Chondrocyte (in vitro differentiated cells): Measurements from ENCODE around the gene TMEM121. TPM values are rescaled to one million over a fixed set of nuclear protein-coding genes. Genes with fewer than 3 reads are reported as not detected.
"Not testable (repeated sequence)": the region's sequence is repeated elsewhere in the genome, so short reads cannot be mapped to it uniquely, and the experiment has no call there.

Source experiments
- DNase-seq: peaks from one replicate; pipeline ENCODE4 v3.0.0; 2021; ENCODE audit warnings: mixed read lengths, low spot score
- H3K27ac Mint-ChIP-seq: one replicate; pipeline ENCODE4 v1.8.0; 2021; ENCODE audit warnings: mild to moderate bottlenecking, moderate library complexity, mixed read lengths; ENCODE audit not compliant: unreplicated experiment
- H3K27me3 Mint-ChIP-seq: 2 replicates; pipeline ENCODE4 v1.8.0; 2021; ENCODE audit warnings: low read depth, mixed read lengths
- H3K36me3 Mint-ChIP-seq: 2 replicates; pipeline ENCODE4 v1.8.0; 2021; ENCODE audit warnings: low read depth, mixed read lengths
- H3K4me1 Mint-ChIP-seq: 2 replicates; pipeline ENCODE4 v1.8.0; 2021; ENCODE audit warnings: low read depth, mild to moderate bottlenecking, mixed read lengths
- H3K4me3 Mint-ChIP-seq: one replicate; pipeline ENCODE4 v1.8.0; 2021; ENCODE audit warnings: mild to moderate bottlenecking, moderate library complexity, mixed read lengths; ENCODE audit not compliant: unreplicated experiment
- H3K9me3 Mint-ChIP-seq: 2 replicates; pipeline ENCODE4 v1.8.0; 2021; ENCODE audit warnings: low read depth, mixed read lengths
- CTCF ChIP-seq: fragments of 200-600 bp; sonication (generic); IDR thresholded peaks from 2 replicates; pipeline ENCODE4 v1.5.0; 2021; ENCODE audit warnings: antibody characterized with exemption, mild to moderate bottlenecking, moderate library complexity
- total RNA-seq: library from RNA; stranded (reverse); gene quantifications from 3 replicates; pipeline ENCODE4 v1.2.1, GENCODE V29; 2021

The TMEM121 gene
- total RNA-seq, 1 donor from 2014 or later: 6.0 TPM

DNA sequence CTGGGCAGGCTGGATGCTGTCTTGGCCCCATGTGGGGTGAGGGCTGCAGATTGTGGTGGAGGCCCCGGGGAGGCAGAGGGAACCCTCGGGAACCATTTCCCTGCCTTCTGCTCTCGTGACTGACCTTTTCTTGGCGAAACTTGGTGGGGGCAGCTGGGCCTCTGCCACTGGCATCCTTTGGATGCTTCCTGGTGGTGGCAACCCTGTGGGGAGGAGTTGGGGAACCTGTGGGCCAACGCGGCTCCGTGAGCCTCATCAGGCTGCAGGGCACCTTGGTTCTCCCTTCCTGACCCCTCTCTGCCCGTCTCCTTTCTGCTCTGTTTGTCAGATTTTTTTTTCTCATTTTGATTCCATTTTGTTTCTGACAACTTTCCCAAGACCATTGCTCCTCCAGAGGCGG is 14.4 kb downstream of the TMEM121 start:
- DNase-seq: peak; percentile 48
- Mint-ChIP-seq H3K9me3 (peaks cover 12% of the 10 kb centered on the region), H3K4me3 (no peak overlapping the region), H3K27ac (no peak overlapping the region), H3K27me3 (peaks cover 25% of the 10 kb centered on the region), H3K36me3 (no peaks in the 10 kb centered on the region), H3K4me1 (no peaks in the 10 kb centered on the region)
- no peak for TF ChIP-seq CTCF

GRCh38 chr14:105541218-105541875 is 15.0 kb downstream of the TMEM121 start:
- Mint-ChIP-seq H3K4me1 (no peaks in the 10 kb centered on the region), H3K27me3 (peaks cover 24% of the 10 kb centered on the region), H3K9me3 (peaks cover 12% of the 10 kb centered on the region), H3K4me3 (no peak overlapping the region), H3K36me3 (no peaks in the 10 kb centered on the region), H3K27ac (no peak overlapping the region)
- peak; percentile 81 for DNase-seq
- TF ChIP-seq CTCF: no peak

DNA sequence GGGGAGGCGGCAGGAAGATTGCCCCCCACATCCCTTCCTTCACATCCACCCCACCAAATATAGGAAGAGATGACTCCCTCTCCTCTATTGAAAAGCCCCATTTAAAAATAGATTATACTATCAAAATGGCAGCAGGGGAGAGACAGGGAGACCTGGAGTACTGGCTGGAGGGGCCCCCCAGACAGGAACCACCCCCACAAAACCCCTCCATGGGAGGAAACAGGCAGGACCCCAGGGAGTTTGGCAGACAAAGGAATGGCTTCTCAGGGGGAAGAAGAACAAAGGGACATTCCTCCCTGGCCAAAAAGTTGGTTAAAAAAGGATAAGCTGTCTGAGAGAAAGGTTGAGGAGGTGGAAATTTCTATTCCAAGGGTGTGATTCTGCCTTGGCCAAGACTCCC is 19.3 kb downstream of the TMEM121 start:
- not testable (repeated sequence) for H3K4me3 Mint-ChIP-seq, H3K27ac Mint-ChIP-seq, H3K4me1 Mint-ChIP-seq, H3K36me3 Mint-ChIP-seq, DNase-seq
- H3K9me3 Mint-ChIP-seq: peaks cover 17% of the 10 kb centered on the region
- H3K27me3 Mint-ChIP-seq: peaks cover 22% of the 10 kb centered on the region

DNA sequence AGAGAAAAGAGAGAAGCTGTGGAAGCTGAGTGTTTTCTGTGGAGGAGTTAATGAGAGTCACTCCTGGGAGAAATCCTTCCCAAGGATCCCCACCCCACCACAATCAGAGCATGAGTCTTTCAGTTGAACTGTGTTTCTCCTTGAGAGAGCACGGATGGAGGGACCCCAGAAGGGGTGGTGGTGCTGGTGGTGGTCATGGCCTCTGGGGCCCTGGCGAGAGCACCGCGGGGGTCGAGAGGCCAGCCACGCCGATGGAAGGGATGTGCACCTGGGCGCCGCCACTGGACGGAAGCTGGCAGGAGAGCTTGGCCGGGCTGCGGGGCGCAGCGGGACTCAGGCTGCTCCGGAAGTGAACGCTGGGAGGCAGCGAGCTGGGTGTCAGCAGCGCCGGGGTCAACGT is 20.0 kb downstream of the TMEM121 start:
- Mint-ChIP-seq H3K27me3 (peaks cover 19% of the 10 kb centered on the region), H3K9me3 (peaks cover 17% of the 10 kb centered on the region)
- H3K36me3 Mint-ChIP-seq: not testable (repeated sequence)

GRCh38 chr14:105547072-105547471 is 20.7 kb downstream of the TMEM121 start:
- peaks cover 17% of the 10 kb centered on the region for H3K9me3 Mint-ChIP-seq
- peaks cover 15% of the 10 kb centered on the region for H3K27me3 Mint-ChIP-seq
- not testable (repeated sequence) for H3K4me3 Mint-ChIP-seq, H3K36me3 Mint-ChIP-seq, H3K27ac Mint-ChIP-seq, DNase-seq, H3K4me1 Mint-ChIP-seq

More for the DNA sequence above, 20.0 kb downstream of the TMEM121 start:
- not testable (repeated sequence) for DNase-seq, H3K4me3 Mint-ChIP-seq, H3K4me1 Mint-ChIP-seq, H3K27ac Mint-ChIP-seq

DNA sequence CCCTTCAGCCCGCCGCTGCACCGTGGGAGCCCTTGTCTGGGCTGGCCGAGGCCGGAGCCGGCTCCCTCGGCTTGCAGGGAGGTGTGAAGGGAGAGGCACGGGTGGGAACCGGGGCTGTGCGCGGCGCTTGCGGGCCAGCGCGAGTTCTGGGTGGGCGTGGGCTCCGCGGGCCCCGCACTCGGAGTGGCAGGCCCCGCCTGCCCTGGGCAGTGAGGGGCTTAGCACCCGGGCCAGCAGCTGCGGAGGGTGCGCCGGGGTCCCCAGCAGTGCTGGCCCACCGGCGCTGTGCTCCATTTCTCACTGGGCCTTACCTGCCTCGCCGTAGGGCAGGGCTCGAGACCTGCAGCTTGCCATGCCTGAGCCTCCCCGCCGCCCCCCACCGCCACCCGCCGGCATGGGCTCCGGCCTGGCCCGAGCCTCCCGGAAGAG is 21.4 kb downstream of the TMEM121 start:
- Mint-ChIP-seq H3K36me3 (no peaks in the 10 kb centered on the region), H3K4me1 (no peaks in the 10 kb centered on the region), H3K9me3 (peaks cover 16% of the 10 kb centered on the region), H3K27me3 (peaks cover 20% of the 10 kb centered on the region), H3K4me3 (no peak overlapping the region), H3K27ac (no peak overlapping the region)
- peak; percentile 68 for DNase-seq
- TF ChIP-seq CTCF: no peak

- Mint-ChIP-seq H3K27me3 (peaks cover 24% of the 10 kb centered on the region), H3K36me3 (no peaks in the 10 kb centered on the region), H3K4me1 (no peaks in the 10 kb centered on the region), H3K4me3 (no peak overlapping the region), H3K9me3 (peaks cover 5% of the 10 kb centered on the region), H3K27ac (no peak overlapping the region)
- no peak for TF ChIP-seq CTCF
- DNase-seq: peak; percentile 86
Observed at GRCh38 chr14:105549481-105549880, 23.1 kb downstream of the TMEM121 start.
